ENCODE measurements around the gene MRPS31. TPM values are rescaled to one million over a fixed set of nuclear protein-coding genes. Genes with fewer than 3 reads are reported as not detected.

Gene MRPS31
- total RNA-seq, 4 donors from 2014 or later = 13.8 to 25.3 (median 15.8) TPM

DNA sequence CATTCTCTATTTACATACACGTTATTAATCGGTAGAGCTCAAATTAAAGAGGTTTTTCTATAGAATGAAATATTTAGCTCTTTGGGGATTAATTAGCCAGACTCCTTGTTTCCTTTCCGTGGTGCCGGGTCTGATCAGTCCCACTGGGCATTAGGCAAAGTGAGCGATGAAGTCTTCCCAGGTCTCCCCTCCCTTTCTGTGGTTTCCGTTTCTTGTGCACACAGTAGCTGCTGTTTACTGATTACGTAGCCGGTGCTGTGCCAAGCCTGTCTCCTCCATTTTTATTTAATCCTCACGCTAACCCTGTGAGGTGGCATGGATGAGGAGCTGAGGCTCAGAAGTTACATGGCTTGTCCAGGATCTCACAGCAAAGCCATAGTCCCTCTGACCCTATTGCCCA, 27.4 kb upstream of the MRPS31 start:
- 83 to 96% methylated on average over 8 of the region's 9 CpGs for WGBS, 2 donors (ENCODE audit: low coverage in 1 of 2)
- H3K36me3 ChIP-seq = peaks cover 0 to 90% of the 10 kb centered on the region in 2 donors
- no peak overlapping the region for H3K27ac ChIP-seq
- H3K27me3 ChIP-seq = no peaks in the 10 kb centered on the region
- no peak overlapping the region for H3K4me3 ChIP-seq
- no peak for ATAC-seq
- TF ChIP-seq, protein P1, sequence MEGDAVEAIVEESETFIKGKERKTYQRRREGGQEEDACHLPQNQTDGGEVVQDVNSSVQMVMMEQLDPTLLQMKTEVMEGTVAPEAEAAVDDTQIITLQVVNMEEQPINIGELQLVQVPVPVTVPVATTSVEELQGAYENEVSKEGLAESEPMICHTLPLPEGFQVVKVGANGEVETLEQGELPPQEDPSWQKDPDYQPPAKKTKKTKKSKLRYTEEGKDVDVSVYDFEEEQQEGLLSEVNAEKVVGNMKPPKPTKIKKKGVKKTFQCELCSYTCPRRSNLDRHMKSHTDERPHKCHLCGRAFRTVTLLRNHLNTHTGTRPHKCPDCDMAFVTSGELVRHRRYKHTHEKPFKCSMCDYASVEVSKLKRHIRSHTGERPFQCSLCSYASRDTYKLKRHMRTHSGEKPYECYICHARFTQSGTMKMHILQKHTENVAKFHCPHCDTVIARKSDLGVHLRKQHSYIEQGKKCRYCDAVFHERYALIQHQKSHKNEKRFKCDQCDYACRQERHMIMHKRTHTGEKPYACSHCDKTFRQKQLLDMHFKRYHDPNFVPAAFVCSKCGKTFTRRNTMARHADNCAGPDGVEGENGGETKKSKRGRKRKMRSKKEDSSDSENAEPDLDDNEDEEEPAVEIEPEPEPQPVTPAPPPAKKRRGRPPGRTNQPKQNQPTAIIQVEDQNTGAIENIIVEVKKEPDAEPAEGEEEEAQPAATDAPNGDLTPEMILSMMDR (IDR thresholded peaks at IDR 0.05) = no peak
- TF ChIP-seq POLR2A (IDR thresholded peaks at IDR 0.05) (no peak), POLR2AphosphoS5 (IDR thresholded peaks at IDR 0.05) (no peak), EP300 (IDR thresholded peaks at IDR 0.05) (no peak)
- no peaks in the 10 kb centered on the region for H3K9me3 ChIP-seq
- no peaks in the 10 kb centered on the region for H3K4me1 ChIP-seq

DNA sequence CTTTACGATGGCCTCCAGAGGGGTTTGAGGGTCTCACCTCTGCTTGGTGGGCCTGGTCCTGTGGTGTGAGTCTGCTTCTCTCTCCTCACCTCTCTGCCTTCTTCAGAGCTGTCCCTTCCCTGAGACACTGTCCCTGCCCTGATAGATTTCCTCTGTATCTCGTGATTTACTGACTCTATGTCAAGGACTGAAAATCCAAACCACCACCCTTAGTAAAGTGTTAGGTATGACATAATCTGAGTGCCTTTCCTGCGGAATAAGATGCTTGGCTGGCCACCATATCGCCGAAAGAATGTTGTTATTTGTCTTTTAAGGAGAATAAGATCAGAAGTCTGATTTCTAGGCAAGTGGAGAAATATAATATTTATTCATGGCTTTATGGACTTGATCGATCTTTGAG, 25.7 kb upstream of the MRPS31 start:
- Histone ChIP-seq H3K4me3 (no peak overlapping the region), H3K36me3 (peaks cover 0 to 80% of the 10 kb centered on the region in 2 donors), H3K4me1 (no peaks in the 10 kb centered on the region), H3K27me3 (no peaks in the 10 kb centered on the region), H3K27ac (no peak overlapping the region), H3K9me3 (no peaks in the 10 kb centered on the region)
- TF ChIP-seq, protein P1 (IDR thresholded peaks at IDR 0.05) = no peak
- TF ChIP-seq EP300 (IDR thresholded peaks at IDR 0.05) = no peak
- no peak for TF ChIP-seq POLR2AphosphoS5 (IDR thresholded peaks at IDR 0.05)
- TF ChIP-seq POLR2A (IDR thresholded peaks at IDR 0.05) = no peak
- no peak for ATAC-seq
- WGBS, 2 donors (ENCODE audit: low coverage in 1 of 2) = 88 to 90% methylated on average over 5 to 6 of the region's 6 CpGs

DNA sequence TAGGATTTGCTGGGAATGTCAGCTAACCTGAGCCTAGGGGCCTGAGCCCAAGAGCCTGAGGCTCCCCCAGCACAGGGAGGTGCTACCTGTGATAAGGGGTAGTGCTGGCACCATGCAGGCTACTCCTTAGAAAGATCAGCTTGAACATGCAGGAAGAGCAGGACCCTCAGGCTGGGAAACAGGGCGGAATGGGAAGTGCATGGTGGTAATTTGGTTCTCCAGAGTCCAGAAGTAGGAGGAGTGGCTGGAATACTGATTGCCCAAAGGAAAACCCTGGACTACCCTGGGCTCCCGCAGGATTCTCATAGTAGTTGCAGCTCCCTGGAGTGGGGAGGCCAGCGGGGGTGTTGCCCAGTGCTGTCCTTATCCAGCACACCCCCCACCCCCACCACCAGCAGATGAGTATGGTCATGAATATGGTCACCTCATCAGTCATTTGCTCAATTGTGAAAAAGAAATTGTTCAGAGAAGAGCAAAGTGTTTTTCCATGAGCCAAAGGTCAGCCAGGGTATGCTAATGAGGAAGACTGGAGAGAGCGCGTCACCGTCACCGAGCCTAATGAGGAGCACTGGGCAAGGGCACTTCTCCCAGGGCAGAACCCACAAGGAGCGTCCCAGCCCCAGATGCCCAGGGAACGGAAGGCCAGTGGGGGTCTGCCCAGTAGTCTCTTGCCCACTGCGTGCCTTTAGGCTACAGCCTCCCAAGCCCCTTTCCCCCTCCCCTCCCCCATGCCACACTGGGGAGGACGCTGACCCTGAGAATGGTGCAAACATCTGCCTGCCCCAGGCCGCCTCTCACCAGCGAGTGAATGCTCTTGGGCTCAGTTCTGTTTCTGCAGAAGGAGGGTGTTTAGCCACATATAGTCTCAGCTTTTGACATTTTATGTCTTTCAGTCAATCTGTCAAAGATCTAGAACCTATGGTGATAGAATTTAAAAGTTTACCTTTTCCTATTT, 23.7 kb upstream of the MRPS31 start:
- no peak overlapping the region for H3K4me3 ChIP-seq
- H3K36me3 ChIP-seq = peaks cover 0 to 62% of the 10 kb centered on the region in 2 donors
- no peaks in the 10 kb centered on the region for H3K27me3 ChIP-seq
- ATAC-seq = no peak
- 90 to 91% methylated on average over 6 to 7 of the region's 13 CpGs for WGBS, 2 donors (ENCODE audit: low coverage in 1 of 2)
- peaks cover 0 to 13% (median 6%) of the 10 kb centered on the region in 3 donors for H3K4me1 ChIP-seq
- TF ChIP-seq POLR2A (IDR thresholded peaks at IDR 0.05) (no peak), EP300 (IDR thresholded peaks at IDR 0.05) (no peak), POLR2AphosphoS5 (IDR thresholded peaks at IDR 0.05) (no peak)
- TF ChIP-seq, protein P1 (IDR thresholded peaks at IDR 0.05) = no peak
- H3K9me3 ChIP-seq = no peaks in the 10 kb centered on the region
- no peak overlapping the region for H3K27ac ChIP-seq

DNA sequence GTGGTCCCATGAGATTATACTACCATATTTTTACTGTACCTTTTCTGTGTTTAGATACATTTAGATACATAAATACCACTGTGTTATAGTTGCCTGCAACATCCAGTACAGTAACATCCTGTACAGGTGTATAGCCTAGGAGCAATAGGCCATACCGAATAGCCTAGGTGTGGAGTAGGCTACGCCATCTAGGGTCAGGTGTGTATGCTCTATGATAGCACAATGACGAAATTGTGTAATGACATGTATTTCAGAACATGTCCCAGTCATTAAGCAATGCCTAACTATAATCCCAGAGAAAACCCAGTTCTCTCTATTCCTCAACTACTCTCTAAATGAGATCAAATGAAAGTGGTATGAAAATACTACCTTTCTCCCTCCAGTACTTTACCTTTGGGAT, 22.3 kb upstream of the MRPS31 start:
- H3K4me3 ChIP-seq = no peak overlapping the region
- no peak for ATAC-seq
- no peaks in the 10 kb centered on the region for H3K27me3 ChIP-seq
- H3K27ac ChIP-seq = no peak overlapping the region
- TF ChIP-seq, protein P1 (IDR thresholded peaks at IDR 0.05) = no peak
- no peak for TF ChIP-seq POLR2AphosphoS5 (IDR thresholded peaks at IDR 0.05)
- TF ChIP-seq POLR2A (IDR thresholded peaks at IDR 0.05) = no peak
- TF ChIP-seq EP300 (IDR thresholded peaks at IDR 0.05) = no peak
- WGBS, 2 donors (ENCODE audit: low coverage in 1 of 2) = 94% methylated on average over 2 of the region's 3 CpGs; no CpG with 5 or more reads in 1 of the 2 donors
- H3K4me1 ChIP-seq = peaks cover 0 to 20% (median 9%) of the 10 kb centered on the region in 3 donors
- peaks cover 0 to 48% of the 10 kb centered on the region in 2 donors for H3K36me3 ChIP-seq
- no peaks in the 10 kb centered on the region for H3K9me3 ChIP-seq

Data from gastroesophageal sphincter (tissue), 4 donors.